Upper lobe of left lung (tissue), 6 donors: ENCODE measurements around the gene DDX1. TPM values are rescaled to one million over a fixed set of nuclear protein-coding genes. Genes with fewer than 3 reads are reported as not detected.
"Not testable (repeated sequence)": the region's sequence is repeated elsewhere in the genome, so short reads cannot be mapped to it uniquely, and the experiment has no call there.

ENCODE experiments used
- ATAC-seq, 2 donors: fragments of 200-7000 bp; cut with Tn5 transposase; one replicate each; pipeline ENCODE4 v1.9.1; 2022; ENCODE audit warnings: mild to moderate bottlenecking in 2 of 2, moderate library complexity in 2 of 2; ENCODE audit not compliant: low FRiP score in 2 of 2
- DNase-seq, 2 donors: peaks; one replicate each; pipeline ENCODE4 v3.0.0-alpha.2; 2019 to 2020
- H3K27ac ChIP-seq, 4 donors: fragments of 200-600 bp; sonication (generic); one replicate each; pipeline ENCODE4 v1.5.1; 2016 to 2019
- H3K27me3 ChIP-seq, 4 donors: fragments of 200-600 bp; sonication (generic); one replicate each; pipeline ENCODE4 v1.5.1; 2017 to 2019
- H3K36me3 ChIP-seq, 4 donors: fragments of 200-600 bp; sonication (generic); one replicate each; pipeline ENCODE4 v1.5.1; 2016 to 2019
- H3K4me1 ChIP-seq, 4 donors: fragments of 200-600 bp; sonication (generic); one replicate each; pipeline ENCODE4 v1.5.1; 2018 to 2019
- H3K4me3 ChIP-seq, 4 donors: fragments of 200-600 bp; sonication (generic); one replicate each; pipeline ENCODE4 v1.5.1; 2017 to 2019; ENCODE audit warnings: mild to moderate bottlenecking in 2 of 4, moderate library complexity in 1 of 4
- H3K9me3 ChIP-seq, 4 donors: fragments of 200-600 bp; sonication (generic); one replicate each; pipeline ENCODE4 v1.5.1; 2018 to 2019
- CTCF ChIP-seq, 6 experiments: fragments of 450-650 bp in 4 of 6; fragments of 200-600 bp in 2 of 6; sonication (generic) in 2 of 6; IDR thresholded peaks; one replicate each; pipeline ENCODE4 v1.5.1; 2016 to 2019; ENCODE audit warnings: antibody characterized with exemption in 6 of 6
- EP300 ChIP-seq, 4 donors: sonication (generic); formaldehyde crosslinking; IDR thresholded peaks; one replicate each; pipeline ENCODE4 v1.5.1; 2017; ENCODE audit warnings: antibody characterized with exemption in 4 of 4, control low read depth in 2 of 4
- POLR2A ChIP-seq, 4 donors: fragments of 450-650 bp; IDR thresholded peaks; one replicate each; pipeline ENCODE4 v1.5.1; 2016 to 2017; ENCODE audit warnings: antibody characterized with exemption in 4 of 4, mild to moderate bottlenecking in 2 of 4
- POLR2AphosphoS5 ChIP-seq, 2 donors: sonication (generic); formaldehyde crosslinking; IDR thresholded peaks; one replicate each; pipeline ENCODE4 v1.5.1; 2017; ENCODE audit warnings: antibody characterized with exemption in 2 of 2
- WGBS, 2 donors: methylation state at CpG; one replicate each; pipeline ENCODE4 v1.1.5; 2017 to 2018; 5-methylcytosine and 5-hydroxymethylcytosine counted together
- total RNA-seq, 6 donors: library from RNA; depleted of rRNA in 4 of 6; stranded (reverse); fragments of >200 nt in 4 of 6; gene quantifications; one replicate each; pipeline versions ENCODE4 v1.1.0 to v1.2.1, GENCODE V29; 2016 to 2021
- donor health status: DM: no; HTN: no; CAD: no; lungs with moderate emphysema.
- donor health status: DM: no; HTN: yes; CAD: no; lungs with severe emphysema.

Gene DDX1
- total RNA-seq, 6 donors from 2014 or later = 40.9 to 78.5 (median 53.0) TPM

- Histone ChIP-seq H3K9me3 (no peaks in the 10 kb centered on the region), H3K36me3 (peaks cover 25 to 90% (median 61%) of the 10 kb centered on the region in 4 donors), H3K4me1 (no peaks in the 10 kb centered on the region), H3K27ac (no peak overlapping the region), H3K27me3 (no peaks in the 10 kb centered on the region), H3K4me3 (no peak overlapping the region)
- DNase-seq (no peak), ATAC-seq (no peak)
- WGBS, 2 donors = 97 to 98% methylated on average over 2 of the region's 2 CpGs
- TF ChIP-seq EP300 (IDR thresholded peaks at IDR 0.05) (no peak), POLR2AphosphoS5 (IDR thresholded peaks at IDR 0.05) (no peak), POLR2A (IDR thresholded peaks at IDR 0.05) (no peak), CTCF (IDR thresholded peaks at IDR 0.05) (no peak)
These were observed 28.7 kb downstream of the DDX1 start for GRCh38 chr2:15620340-15620739.

GRCh38 chr2:15620857-15621471, 29.3 kb downstream of the DDX1 start:
- Histone ChIP-seq H3K9me3 (no peaks in the 10 kb centered on the region), H3K4me1 (no peaks in the 10 kb centered on the region), H3K4me3 (no peak overlapping the region), H3K36me3 (peaks cover 25 to 92% (median 60%) of the 10 kb centered on the region in 4 donors), H3K27me3 (no peaks in the 10 kb centered on the region), H3K27ac (no peak overlapping the region)
- ATAC-seq (no peak), DNase-seq (no peak)
- WGBS, 2 donors = 95 to 97% methylated on average over 4 of the region's 4 CpGs
- TF ChIP-seq EP300 (IDR thresholded peaks at IDR 0.05) (no peak), POLR2A (IDR thresholded peaks at IDR 0.05) (no peak), POLR2AphosphoS5 (IDR thresholded peaks at IDR 0.05) (no peak), CTCF (IDR thresholded peaks at IDR 0.05) (no peak)

GRCh38 chr2:15621472-15621870, 29.8 kb downstream of the DDX1 start:
- H3K36me3 ChIP-seq = peaks cover 25 to 92% (median 59%) of the 10 kb centered on the region in 4 donors
- WGBS, 2 donors = 96 to 99% methylated on average over 5 of the region's 5 CpGs
- H3K4me3 ChIP-seq, DNase-seq, H3K27ac ChIP-seq, H3K9me3 ChIP-seq, H3K4me1 ChIP-seq, H3K27me3 ChIP-seq, ATAC-seq: not testable (repeated sequence)

GRCh38 chr2:15622214-15622613, 30.5 kb downstream of the DDX1 start:
- 95 to 99% methylated on average over 2 of the region's 2 CpGs for WGBS, 2 donors
- no peaks in the 10 kb centered on the region for H3K4me1 ChIP-seq
- peaks cover 25 to 97% (median 60%) of the 10 kb centered on the region in 4 donors for H3K36me3 ChIP-seq
- TF ChIP-seq EP300 (IDR thresholded peaks at IDR 0.05) = no peak
- no peak for TF ChIP-seq CTCF (IDR thresholded peaks at IDR 0.05)
- TF ChIP-seq POLR2A (IDR thresholded peaks at IDR 0.05) = no peak
- TF ChIP-seq POLR2AphosphoS5 (IDR thresholded peaks at IDR 0.05) = no peak
- no peak overlapping the region for H3K4me3 ChIP-seq
- no peak for ATAC-seq
- no peaks in the 10 kb centered on the region for H3K9me3 ChIP-seq
- DNase-seq = no peak
- H3K27me3 ChIP-seq = no peaks in the 10 kb centered on the region
- no peak overlapping the region for H3K27ac ChIP-seq

- H3K9me3 ChIP-seq = no peaks in the 10 kb centered on the region
- no peak for TF ChIP-seq POLR2AphosphoS5 (IDR thresholded peaks at IDR 0.05)
- TF ChIP-seq CTCF (IDR thresholded peaks at IDR 0.05) = no peak
- no peak for TF ChIP-seq EP300 (IDR thresholded peaks at IDR 0.05)
- TF ChIP-seq POLR2A (IDR thresholded peaks at IDR 0.05) = no peak
- no peak overlapping the region for H3K27ac ChIP-seq
- ATAC-seq (no peak), DNase-seq (no peak)
- peaks cover 25 to 99% (median 66%) of the 10 kb centered on the region in 4 donors for H3K36me3 ChIP-seq
- no peaks in the 10 kb centered on the region for H3K27me3 ChIP-seq
- no peak overlapping the region for H3K4me3 ChIP-seq
- 98 to 99% methylated on average over 3 of the region's 3 CpGs for WGBS, 2 donors
- H3K4me1 ChIP-seq = no peaks in the 10 kb centered on the region
These were observed 31.2 kb downstream of the DDX1 start for GRCh38 chr2:15622614-15623480.
